HepG2 (cell line): ENCODE measurements around the gene MYH10. TPM values are rescaled to one million over a fixed set of nuclear protein-coding genes. Genes with fewer than 3 reads are reported as not detected.

Source experiments
- ATAC-seq: fragments of 200-7000 bp; cut with Tn5 transposase; 3 replicates; pipeline ENCODE4 v1.9.1; 2020; ENCODE audit warnings: mild to moderate bottlenecking, moderate library complexity
- BruUV-seq: library from RNA; stranded (reverse); fragments of 400-500 nt; replicated peaks from 2 replicates; lab custom pipeline; 2021; lab: Mats Ljungman, UMichigan
- CTCF ChIA-PET: fragments of 300-600 bp; formaldehyde crosslinking; extraction: SDS; loops from one replicate; lab custom pipeline; 2021; ENCODE audit warnings: low total read pairs, inconsistent platforms, low intra/inter-chr PET ratio; lab: Yijun Ruan, JAX
- POLR2A ChIA-PET: fragments of 350-600 bp; sonication (Branson Sonifier 250); formaldehyde crosslinking; loops from one replicate; lab custom pipeline; 2020; ENCODE audit warnings: antibody characterized with exemption, inconsistent platforms; lab: Yijun Ruan, JAX
- DNase-seq: peaks from one replicate; pipeline ENCODE4 v3.0.0-alpha.2; 2015; ENCODE audit warnings: low spot score
- FAIRE-seq: peaks from 3 replicates; lab custom pipeline; 2011; peaks lifted over from hg19 to GRCh38; lab: Jason Lieb, UNC
- H2AFZ ChIP-seq: one replicate; pipeline ENCODE4 v1.6.1; 2011; ENCODE audit warnings: low read length, inconsistent platforms
- H3K27ac ChIP-seq: fragments of 300-600 bp; 3 replicates; pipeline ENCODE4 v1.8.0; 2011; ENCODE audit warnings: mixed run types, mild to moderate bottlenecking, mixed read lengths, low read length, inconsistent platforms; ENCODE audit not compliant: insufficient read depth; ENCODE audit errors: extremely low read length
- H3K27me3 ChIP-seq, 2 experiments: fragments of 200-600 bp in 1 of 2; 2 replicates in 1 of 2; 3 replicates in 1 of 2; pipeline versions ENCODE4 v1.6.0 to v1.8.0; 2011; ENCODE audit warnings: low read length in 2 of 2, mild to moderate bottlenecking in 2 of 2, moderate library complexity in 2 of 2, inconsistent platforms in 1 of 2; ENCODE audit not compliant: insufficient read depth in 2 of 2, control insufficient read depth in 1 of 2
- H3K36me3 ChIP-seq, 2 experiments: fragments of 200-600 bp in 1 of 2; replicated peaks in 1 of 2; 2 replicates in 1 of 2; 3 replicates in 1 of 2; pipeline versions ENCODE4 v1.5.1 to v1.8.0; 2011; ENCODE audit warnings: low read length in 2 of 2, inconsistent platforms in 1 of 2; ENCODE audit not compliant: insufficient read depth in 2 of 2, control insufficient read depth in 1 of 2
- H3K4me1 ChIP-seq: 2 replicates; pipeline ENCODE4 v1.5.1; 2012; ENCODE audit warnings: low read length, inconsistent platforms; ENCODE audit not compliant: insufficient read depth
- H3K4me2 ChIP-seq: 2 replicates; pipeline ENCODE4 v1.6.0; 2011; ENCODE audit warnings: low read depth, low read length, inconsistent platforms
- H3K4me3 ChIP-seq, 3 experiments: fragments of 200-600 bp in 1 of 3; sonication (generic), shearing (Covaris generic) in 1 of 3; replicated peaks in 1 of 3; 2 replicates each; pipeline ENCODE4 v1.5.1; 2011 to 2016; ENCODE audit warnings: low read length in 3 of 3, inconsistent platforms in 2 of 3, low read depth in 2 of 3, mild to moderate bottlenecking in 2 of 3, control low read depth in 1 of 3, mixed read lengths in 1 of 3; ENCODE audit not compliant: insufficient read depth in 1 of 3
- H3K79me2 ChIP-seq: one replicate; pipeline ENCODE4 v1.6.1; 2011; ENCODE audit warnings: low read length, inconsistent platforms; ENCODE audit not compliant: insufficient read depth
- H3K9ac ChIP-seq: 2 replicates; pipeline ENCODE4 v1.6.0; 2011; ENCODE audit warnings: mild to moderate bottlenecking, low read depth, low read length, inconsistent platforms; ENCODE audit not compliant: insufficient read depth
- H3K9me3 ChIP-seq: 2 replicates; pipeline ENCODE4 v1.5.1; 2012; ENCODE audit warnings: mild to moderate bottlenecking, low read length
- H4K20me1 ChIP-seq: 2 replicates; pipeline ENCODE4 v1.6.0; 2011; ENCODE audit warnings: inconsistent platforms, mild to moderate bottlenecking, low read length, moderate library complexity; ENCODE audit not compliant: insufficient read depth
- NCOR1 ChIP-seq: fragments of 200-600 bp; sonication (generic); IDR thresholded peaks from 2 replicates; pipeline ENCODE4 v1.7.0; 2017; ENCODE audit warnings: antibody characterized with exemption, low read length, borderline replicate concordance
- PREB ChIP-seq: sonication (generic); formaldehyde crosslinking; IDR thresholded peaks from 2 replicates; pipeline ENCODE4 v1.4.0; 2020; ENCODE audit warnings: missing genetic modification reagents
- SOX6 ChIP-seq, 2 experiments: fragments of 450-650 bp in 1 of 2; sonication (generic) in 1 of 2; formaldehyde crosslinking in 1 of 2; IDR thresholded peaks; 2 replicates each; pipeline versions ENCODE4 v1.4.0 to v1.6.1; 2017 to 2020; ENCODE audit warnings: antibody characterized with exemption in 1 of 2, mild to moderate bottlenecking in 1 of 2, missing genetic modification reagents in 1 of 2
- WGBS: methylation state at CpG from one replicate; pipeline ENCODE4 v1.1.6; 2017; ENCODE audit warnings: low lambda C conversion rate; 5-methylcytosine and 5-hydroxymethylcytosine counted together
- in situ Hi-C: cut with HindIII; loops from 2 replicates; pipeline ENCODE4 v1.10.0; 2017; ENCODE audit warnings: low pct_unique_long_range_greater_than_20kb; ENCODE audit not compliant: extremely low pct_ligation_motif_present
- intact Hi-C: fragments of 100-400 bp; cut with micrococcal nuclease; formaldehyde crosslinking; loops from one replicate; pipeline ENCODE4 v1.10.0; 2022; ENCODE audit not compliant: unreplicated experiment
- polyA plus RNA-seq, 8 experiments: library from polyadenylated mRNA; depleted of rRNA in 3 of 8; stranded (reverse) in 7 of 8; unstranded in 1 of 8; fragments of >200 nt; fragmentation: Illumina TruSeq in 4 of 8; extraction: Trizol in 4 of 8; gene quantifications; 2 replicates each; pipeline versions ENCODE4 v1.2.1 to v1.2.3, GENCODE V29; 2011 to 2016; ENCODE audit warnings: low read depth in 4 of 8, missing spikeins in 1 of 8, mixed read lengths in 1 of 8; ENCODE audit not compliant: insufficient read depth in 1 of 8
- total RNA-seq, 5 experiments: library from RNA; depleted of rRNA; stranded (reverse); fragments of >200 nt; fragmentation: Illumina TruSeq; extraction: Trizol; gene quantifications; 2 replicates each; pipeline ENCODE4 v1.2.3, GENCODE V29; 2016; ENCODE audit warnings: low read depth in 1 of 5
- TF ChIP-seq, protein P1 (sequence below): sonication (generic); formaldehyde crosslinking; conservative IDR thresholded peaks from 2 replicates; pipeline ENCODE4 v1.8.0; 2022; ENCODE audit warnings: missing genetic modification reagents

Gene MYH10
- total and polyA plus RNA-seq, 2 of the 13 experiments (the other 11 are each of a cell fraction or from before 2014, with no cell fraction given), result 43.4 to 68.6 TPM

- no peak for FAIRE-seq
These were observed 36.9 kb upstream of the MYH10 start for GRCh38 chr17:8667421-8667820.

More at GRCh38 chr17:8667421-8667820, 36.9 kb upstream of the MYH10 start:
- TF ChIP-seq, protein P1, sequence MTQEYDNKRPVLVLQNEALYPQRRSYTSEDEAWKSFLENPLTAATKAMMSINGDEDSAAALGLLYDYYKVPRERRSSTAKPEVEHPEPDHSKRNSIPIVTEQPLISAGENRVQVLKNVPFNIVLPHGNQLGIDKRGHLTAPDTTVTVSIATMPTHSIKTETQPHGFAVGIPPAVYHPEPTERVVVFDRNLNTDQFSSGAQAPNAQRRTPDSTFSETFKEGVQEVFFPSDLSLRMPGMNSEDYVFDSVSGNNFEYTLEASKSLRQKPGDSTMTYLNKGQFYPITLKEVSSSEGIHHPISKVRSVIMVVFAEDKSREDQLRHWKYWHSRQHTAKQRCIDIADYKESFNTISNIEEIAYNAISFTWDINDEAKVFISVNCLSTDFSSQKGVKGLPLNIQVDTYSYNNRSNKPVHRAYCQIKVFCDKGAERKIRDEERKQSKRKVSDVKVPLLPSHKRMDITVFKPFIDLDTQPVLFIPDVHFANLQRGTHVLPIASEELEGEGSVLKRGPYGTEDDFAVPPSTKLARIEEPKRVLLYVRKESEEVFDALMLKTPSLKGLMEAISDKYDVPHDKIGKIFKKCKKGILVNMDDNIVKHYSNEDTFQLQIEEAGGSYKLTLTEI (CRISPR knock-in tag), result no peak
- TF ChIP-seq SOX6 (IDR thresholded peaks at IDR 0.05), result no peak
- TF ChIP-seq SOX6 (CRISPR knock-in tag; IDR thresholded peaks at IDR 0.05), result no peak
- no peak for TF ChIP-seq PREB (CRISPR knock-in tag)
- no peak for TF ChIP-seq NCOR1
- ATAC-seq, result no peak
- H3K27me3 ChIP-seq, result peaks cover 0 to 12% of the 10 kb centered on the region in 2 experiments; a peak in 1 of 5 replicates
- POLR2A ChIA-PET, result no interaction called here
- WGBS, result 44% methylated on average over 7 of the region's 7 CpGs
- BruUV-seq, result no TSS peak
- H2AFZ ChIP-seq, result no peak overlapping the region
- no peak overlapping the region for H3K27ac ChIP-seq
- H3K79me2 ChIP-seq, result no peaks in the 10 kb centered on the region
- CTCF ChIA-PET, result no interaction called here
- intact Hi-C loops, result no loop called here
- H3K4me2 ChIP-seq, result no peak overlapping the region
- no peaks in the 10 kb centered on the region for H3K36me3 ChIP-seq
- H3K4me1 ChIP-seq, result no peaks in the 10 kb centered on the region
- no peak for DNase-seq
- H3K9me3 ChIP-seq, result no peaks in the 10 kb centered on the region
- in situ Hi-C loops, result no loop called here
- no peak overlapping the region for H3K4me3 ChIP-seq
- H4K20me1 ChIP-seq, result no peaks in the 10 kb centered on the region
- no peak overlapping the region for H3K9ac ChIP-seq
